Pancreas (tissue), 10 donors: Measurements from ENCODE around the gene ARPIN. TPM values are rescaled to one million over a fixed set of nuclear protein-coding genes. Genes with fewer than 3 reads are reported as not detected.
"Not testable (repeated sequence)": the region's sequence is repeated elsewhere in the genome, so short reads cannot be mapped to it uniquely, and the experiment has no call there.

ENCODE experiments used
- ATAC-seq, 4 donors: fragments of 200-7000 bp; cut with Tn5 transposase; one replicate each; pipeline versions ENCODE4 v1.8.0 to v1.9.1; 2020; ENCODE audit warnings: mild to moderate bottlenecking in 4 of 4, moderate library complexity in 4 of 4
- DNase-seq, 6 donors: peaks; one replicate each; pipeline ENCODE4 v3.0.0-alpha.2; 2020
- FAIRE-seq: peaks from 2 replicates; lab custom pipeline; 2012; peaks lifted over from hg19 to GRCh38; lab: Jason Lieb, UNC
- H3K27ac ChIP-seq, 4 donors: fragments of 200-600 bp; sonication (generic); 1 replicate in 3 of 4; 2 replicates in 1 of 4; pipeline versions ENCODE4 v1.5.0 to v1.8.0; 2020
- H3K27me3 ChIP-seq, 4 donors: fragments of 200-600 bp; one replicate each; pipeline ENCODE4 v1.8.0; 2021
- H3K36me3 ChIP-seq, 3 donors: fragments of 200-600 bp; sonication (generic) in 1 of 3; one replicate each; pipeline versions ENCODE4 v1.5.0 to v1.8.0; 2020 to 2021
- H3K4me1 ChIP-seq, 3 donors: fragments of 200-600 bp; one replicate each; pipeline ENCODE4 v1.8.0; 2021
- H3K4me3 ChIP-seq, 4 donors: fragments of 200-600 bp; sonication (generic) in 2 of 4; one replicate each; pipeline versions ENCODE4 v1.5.0 to v1.8.0; 2020 to 2021
- H3K9me3 ChIP-seq, 4 donors: fragments of 200-600 bp; one replicate each; pipeline ENCODE4 v1.8.0; 2021
- WGBS, 2 donors: extraction: QIAGEN DNeasy Blood & Tissue Kit; methylation state at CpG; one replicate each; pipeline ENCODE4 v1.1.7; 2013; 5-methylcytosine and 5-hydroxymethylcytosine counted together
- intact Hi-C, 3 donors: fragments of 100-400 bp; cut with DNase I; formaldehyde crosslinking; loops; one replicate each; pipeline versions ENCODE4 v1.11.1 to v1.14.2; 2022
- polyA plus RNA-seq, 2 donors: library from polyadenylated mRNA; stranded (reverse); fragments of 200-250 nt; gene quantifications; one replicate each; pipeline ENCODE4 v1.2.3, GENCODE V29; 2013
- total RNA-seq, 6 donors: library from RNA; stranded (reverse); fragmentation: NEBNext Ultra II Directional in 4 of 6; extraction: Animal tissue kit (Norgen Biotek cat#: 25700) in 4 of 6; gene quantifications; one replicate each; pipeline versions ENCODE4 v1.2.1 to v1.2.4, GENCODE V29; 2021 to 2023
- TF ChIP-seq, protein P1 (sequence below), 4 donors: fragments of 200-600 bp; sonication (generic) in 3 of 4; IDR thresholded peaks; one replicate each; pipeline versions ENCODE4 v1.5.0 to v1.8.0; 2021; ENCODE audit warnings: antibody characterized with exemption in 4 of 4
- donor health status: healthy with polysubstance abuse.
- donor health status: DM: no; HTN: no; CAD: no; lungs with moderate emphysema.
- donor health status: DM: no; HTN: no; CAD: no.
- donor health status: control.
- donor health status: control.
- donor health status: Bipolar disorder and iron deficiency.
- donor health status: DM: yes; HTN: yes; CAD: no.
- donor health status: DM: no; HTN: no; CAD: no.
- donor health status: DM: no; HTN: no; CAD: no.
- donor health status: DM: yes; HTN: yes; CAD: no.

Gene ARPIN
- total and polyA plus RNA-seq, 8 donors = 12.6 to 49.8 (median 30.4) TPM

DNA sequence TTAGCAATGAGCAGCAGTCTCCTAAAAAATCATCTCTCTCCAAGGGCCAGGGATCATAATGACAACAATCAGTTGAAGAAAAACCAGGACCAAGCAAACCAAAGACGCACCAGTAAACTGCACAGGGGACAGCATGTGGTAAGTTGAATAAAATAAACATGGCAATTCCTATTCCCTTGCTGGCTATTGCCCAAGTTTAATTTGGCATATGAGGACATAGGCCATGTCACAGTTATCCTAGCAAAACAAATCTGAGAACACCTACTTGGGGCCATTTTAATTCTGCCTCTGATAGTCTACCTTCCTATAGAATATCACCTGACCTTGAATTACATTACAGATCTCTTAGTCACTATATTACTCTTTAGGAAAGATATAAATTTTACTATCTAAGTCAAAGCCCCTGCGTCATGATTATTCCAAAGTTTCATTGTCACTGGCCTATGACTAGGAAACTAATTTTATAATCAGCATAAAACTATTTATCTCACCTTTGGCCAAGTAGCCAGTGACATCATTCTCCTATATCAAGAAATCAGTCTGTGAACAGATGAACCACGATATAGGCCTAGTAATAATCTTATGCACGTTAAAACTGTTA, 42.0 kb downstream of the ARPIN start:
- Histone ChIP-seq H3K9me3 (no peaks in the 10 kb centered on the region), H3K27ac (peak overlapping the region in 1 of 4 donors; percentile 44), H3K4me1 (peaks cover 28 to 45% (median 43%) of the 10 kb centered on the region in 3 donors), H3K36me3 (no peaks in the 10 kb centered on the region), H3K4me3 (no peak overlapping the region), H3K27me3 (no peaks in the 10 kb centered on the region)
- peak in 3 of 4 donors; percentile 9 to 41 (median 36) for ATAC-seq
- no peak for FAIRE-seq
- intact Hi-C loops = loop anchor here in 1 of 3 donors (10.0 kb wide), 1 partner anchor 116 kb away; the partner anchor contains the start of gene MESP1
- TF ChIP-seq, protein P1, sequence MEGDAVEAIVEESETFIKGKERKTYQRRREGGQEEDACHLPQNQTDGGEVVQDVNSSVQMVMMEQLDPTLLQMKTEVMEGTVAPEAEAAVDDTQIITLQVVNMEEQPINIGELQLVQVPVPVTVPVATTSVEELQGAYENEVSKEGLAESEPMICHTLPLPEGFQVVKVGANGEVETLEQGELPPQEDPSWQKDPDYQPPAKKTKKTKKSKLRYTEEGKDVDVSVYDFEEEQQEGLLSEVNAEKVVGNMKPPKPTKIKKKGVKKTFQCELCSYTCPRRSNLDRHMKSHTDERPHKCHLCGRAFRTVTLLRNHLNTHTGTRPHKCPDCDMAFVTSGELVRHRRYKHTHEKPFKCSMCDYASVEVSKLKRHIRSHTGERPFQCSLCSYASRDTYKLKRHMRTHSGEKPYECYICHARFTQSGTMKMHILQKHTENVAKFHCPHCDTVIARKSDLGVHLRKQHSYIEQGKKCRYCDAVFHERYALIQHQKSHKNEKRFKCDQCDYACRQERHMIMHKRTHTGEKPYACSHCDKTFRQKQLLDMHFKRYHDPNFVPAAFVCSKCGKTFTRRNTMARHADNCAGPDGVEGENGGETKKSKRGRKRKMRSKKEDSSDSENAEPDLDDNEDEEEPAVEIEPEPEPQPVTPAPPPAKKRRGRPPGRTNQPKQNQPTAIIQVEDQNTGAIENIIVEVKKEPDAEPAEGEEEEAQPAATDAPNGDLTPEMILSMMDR (IDR thresholded peaks at IDR 0.05) = no peak
- 60 to 62% methylated on average over 4 of the region's 4 CpGs for WGBS, 2 donors
- DNase-seq = no peak

DNA sequence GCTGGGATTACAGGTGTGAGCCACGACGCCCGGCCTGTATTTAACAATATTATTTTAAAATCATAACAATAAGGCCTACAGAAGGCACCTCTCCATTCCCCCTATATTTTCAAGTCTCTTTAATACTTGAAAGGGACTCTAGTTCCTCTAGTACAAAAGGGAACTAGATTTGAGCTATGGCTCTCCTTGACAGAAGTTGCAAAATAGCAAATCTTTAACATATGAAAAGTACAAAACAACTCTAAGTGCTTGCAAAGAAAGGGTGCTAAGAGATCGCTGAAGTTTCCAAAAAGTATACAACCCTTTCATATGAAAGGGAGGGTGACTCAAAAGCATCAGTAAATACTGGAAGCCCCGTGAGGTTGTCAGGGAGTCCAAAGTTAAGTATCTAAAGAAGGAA, 42.7 kb downstream of the ARPIN start:
- 92 to 93% methylated on average over 5 of the region's 5 CpGs for WGBS, 2 donors
- Histone ChIP-seq H3K4me1 (peaks cover 34 to 47% (median 41%) of the 10 kb centered on the region in 3 donors), H3K36me3 (no peaks in the 10 kb centered on the region), H3K27me3 (no peaks in the 10 kb centered on the region), H3K27ac (no peak overlapping the region), H3K4me3 (no peak overlapping the region), H3K9me3 (no peaks in the 10 kb centered on the region)
- DNase-seq (no peak), FAIRE-seq (no peak), ATAC-seq (no peak)
- intact Hi-C loops = loop anchor here in 1 of 3 donors (10.0 kb wide), 1 partner anchor 115 kb away; the partner anchor contains the start of gene MESP1
- TF ChIP-seq, protein P1 (IDR thresholded peaks at IDR 0.05) = no peak

DNA sequence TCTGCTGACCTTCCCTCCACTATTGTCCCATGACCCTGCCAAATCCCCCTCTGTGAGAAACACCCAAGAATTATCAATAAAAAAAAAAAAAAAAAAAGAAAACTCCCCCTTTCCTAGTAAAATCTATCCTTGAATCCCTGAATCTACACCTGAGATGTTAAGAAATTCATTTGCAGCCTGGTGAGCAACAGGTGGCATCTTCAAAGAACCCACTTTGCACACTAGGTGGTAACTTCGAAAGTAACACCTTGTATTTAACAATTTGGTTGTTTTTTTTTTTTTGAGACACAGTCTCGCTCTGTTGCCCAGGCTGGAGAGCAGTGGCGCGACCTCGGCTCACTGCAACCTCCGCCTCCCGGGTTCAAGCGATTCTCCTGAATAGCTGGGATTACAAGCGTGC, 43.3 kb downstream of the ARPIN start:
- H3K27ac ChIP-seq, DNase-seq, intact Hi-C loops, ATAC-seq, H3K36me3 ChIP-seq, H3K27me3 ChIP-seq, H3K4me3 ChIP-seq, FAIRE-seq, H3K9me3 ChIP-seq: not testable (repeated sequence)
- WGBS, 2 donors = 92 to 94% methylated on average over 9 of the region's 9 CpGs
- peaks cover 35 to 47% (median 42%) of the 10 kb centered on the region in 3 donors for H3K4me1 ChIP-seq

DNA sequence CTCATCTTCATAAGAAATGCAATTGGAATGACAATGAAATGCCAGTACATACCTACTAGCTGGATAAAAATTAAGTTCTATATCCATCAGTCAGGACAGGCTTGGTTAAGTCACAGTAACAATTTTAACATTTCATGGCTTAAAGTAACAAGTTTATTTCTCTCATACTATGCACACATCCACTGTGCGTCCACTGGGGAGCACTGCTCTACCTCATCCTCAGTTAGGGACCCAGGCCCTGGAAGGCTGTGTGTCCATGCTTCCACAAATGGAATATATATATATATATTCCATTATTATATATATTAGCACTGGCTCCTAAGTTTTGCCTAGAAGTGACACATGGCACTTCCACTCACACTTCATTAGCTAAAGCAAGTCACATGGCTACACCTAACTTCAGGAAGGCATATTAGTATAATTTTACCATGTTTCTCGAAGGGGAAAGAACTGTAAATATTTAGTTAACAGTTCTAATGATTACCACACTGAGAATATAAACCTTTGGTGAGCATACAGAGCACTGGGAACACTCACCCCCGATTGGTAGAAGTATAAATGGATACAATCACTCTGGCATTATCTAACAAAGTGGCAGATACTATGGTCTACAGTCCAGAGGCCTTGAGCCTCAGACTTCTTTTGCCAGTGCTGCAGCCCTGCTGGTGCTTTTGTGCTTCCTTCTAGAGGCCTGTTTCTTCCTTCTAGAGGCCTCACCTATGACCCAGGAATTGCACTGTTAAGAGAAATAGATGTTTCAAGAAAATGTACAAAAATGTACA, 47.6 kb downstream of the ARPIN start:
- H3K4me1 ChIP-seq = peaks cover 33 to 50% (median 46%) of the 10 kb centered on the region in 3 donors
- no peaks in the 10 kb centered on the region for H3K9me3 ChIP-seq
- no peaks in the 10 kb centered on the region for H3K27me3 ChIP-seq
- FAIRE-seq (no peak), DNase-seq (peak in 1 of 6 donors; percentile 57), ATAC-seq (peak; percentile 76 to 87 (median 82))
- TF ChIP-seq, protein P1 (IDR thresholded peaks at IDR 0.05) = no peak
- intact Hi-C loops = no loop called here
- H3K27ac ChIP-seq = peak overlapping the region; percentile 29 to 69 (median 60)
- 27 to 28% methylated on average over 3 of the region's 3 CpGs for WGBS, 2 donors
- H3K4me3 ChIP-seq = no peak overlapping the region
- H3K36me3 ChIP-seq = no peaks in the 10 kb centered on the region

DNA sequence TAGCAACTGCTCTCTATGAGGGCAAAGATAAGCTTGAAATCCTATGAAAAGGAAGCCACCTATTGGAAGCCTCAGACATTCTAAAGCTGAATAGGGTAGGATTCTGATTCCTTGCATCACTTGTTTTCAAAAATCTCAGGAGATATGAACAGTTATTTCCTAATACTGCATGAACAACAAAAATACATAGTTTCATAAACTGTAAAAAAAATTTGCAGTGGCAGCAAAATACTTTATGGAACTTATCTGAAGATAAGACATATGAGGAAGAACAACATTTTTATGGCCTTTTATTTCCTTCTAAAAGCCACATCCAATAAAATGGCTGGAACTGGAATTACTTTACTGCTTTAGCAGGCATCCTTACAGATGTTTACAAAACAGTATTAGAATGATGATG, 48.8 kb downstream of the ARPIN start:
- Histone ChIP-seq H3K4me1 (peaks cover 39 to 59% (median 48%) of the 10 kb centered on the region in 3 donors), H3K9me3 (no peaks in the 10 kb centered on the region), H3K4me3 (no peak overlapping the region), H3K27ac (peak overlapping the region in 2 of 4 donors; percentile 67 to 69), H3K36me3 (no peaks in the 10 kb centered on the region), H3K27me3 (no peaks in the 10 kb centered on the region)
- DNase-seq (no peak), ATAC-seq (no peak), FAIRE-seq (no peak)
- TF ChIP-seq, protein P1 (IDR thresholded peaks at IDR 0.05) = no peak
- intact Hi-C loops = no loop called here
